ENCODE measurements around the gene PDGFRB.

- TF ChIP-seq, protein P1, sequence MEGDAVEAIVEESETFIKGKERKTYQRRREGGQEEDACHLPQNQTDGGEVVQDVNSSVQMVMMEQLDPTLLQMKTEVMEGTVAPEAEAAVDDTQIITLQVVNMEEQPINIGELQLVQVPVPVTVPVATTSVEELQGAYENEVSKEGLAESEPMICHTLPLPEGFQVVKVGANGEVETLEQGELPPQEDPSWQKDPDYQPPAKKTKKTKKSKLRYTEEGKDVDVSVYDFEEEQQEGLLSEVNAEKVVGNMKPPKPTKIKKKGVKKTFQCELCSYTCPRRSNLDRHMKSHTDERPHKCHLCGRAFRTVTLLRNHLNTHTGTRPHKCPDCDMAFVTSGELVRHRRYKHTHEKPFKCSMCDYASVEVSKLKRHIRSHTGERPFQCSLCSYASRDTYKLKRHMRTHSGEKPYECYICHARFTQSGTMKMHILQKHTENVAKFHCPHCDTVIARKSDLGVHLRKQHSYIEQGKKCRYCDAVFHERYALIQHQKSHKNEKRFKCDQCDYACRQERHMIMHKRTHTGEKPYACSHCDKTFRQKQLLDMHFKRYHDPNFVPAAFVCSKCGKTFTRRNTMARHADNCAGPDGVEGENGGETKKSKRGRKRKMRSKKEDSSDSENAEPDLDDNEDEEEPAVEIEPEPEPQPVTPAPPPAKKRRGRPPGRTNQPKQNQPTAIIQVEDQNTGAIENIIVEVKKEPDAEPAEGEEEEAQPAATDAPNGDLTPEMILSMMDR (IDR thresholded peaks at IDR 0.05), result no peak
- TF ChIP-seq POLR2A (IDR thresholded peaks at IDR 0.05) (no peak), POLR2AphosphoS5 (IDR thresholded peaks at IDR 0.05) (no peak)
Measured at GRCh38 chr5:150078802-150079689, 76.6 kb downstream of the PDGFRB start.

Data from breast epithelium (tissue), 3 donors.